Measurements from ENCODE around the gene CPSF3. TPM values are rescaled to one million over a fixed set of nuclear protein-coding genes. Genes with fewer than 3 reads are reported as not detected.

CPSF3 gene
- total RNA-seq (2011; cell fraction: chromatin; rRNA removed; ENCODE audit: low replicate concordance): 41.0 and 77.7 TPM in 2 replicates
- 20.5 and 21.1 TPM in 2 replicates for total RNA-seq (2011; cell fraction: nucleolus; rRNA removed)
- total RNA-seq (2011; cell fraction: nucleoplasm; rRNA removed): 28.6 and 37.0 TPM in 2 replicates
- total RNA-seq (2014; rRNA removed): 59.8 and 79.0 TPM in 2 replicates
- 117 and 123 TPM in 2 replicates for total RNA-seq (2014; rRNA removed; fragmentation: Illumina TruSeq; extraction: Trizol)
- 115 and 121 TPM in 2 replicates for total RNA-seq (2015; rRNA removed; fragmentation: Illumina TruSeq; extraction: Trizol)
- total RNA-seq (2021): 77.2 and 80.7 TPM in 2 replicates
- 44.1 and 59.3 TPM in 2 replicates for polyA plus RNA-seq (2011; rRNA removed)
- 14.8 and 36.5 TPM in 2 replicates for polyA plus RNA-seq (2011; cell fraction: cytosol; rRNA removed)
- 41.1 and 55.6 TPM in 2 replicates for polyA plus RNA-seq (2011; cell fraction: nucleus; rRNA removed)
- 81.0 and 95.1 TPM in 2 replicates for polyA plus RNA-seq (2012)
- polyA plus RNA-seq (2014; fragmentation: Illumina TruSeq; extraction: Trizol): 94.5 and 105 TPM in 2 replicates
- 100 to 1,000 TPM in 1 of 2 experiments, 10 to 100 TPM in 1; 98.4 to 151 TPM for polyA plus RNA-seq (2014; fragmentation: Nextera tagmentation; extraction: Ambion mirVana)
- 54.2 and 55.0 TPM in 2 replicates for polyA plus RNA-seq (2014; rRNA removed)
- 93.3 and 95.1 TPM in 2 replicates for polyA minus RNA-seq (2011; rRNA and poly(A)+ RNA removed)
- 47.0 and 49.4 TPM in 2 replicates for polyA minus RNA-seq (2011; cell fraction: cytosol; rRNA and poly(A)+ RNA removed)
- polyA minus RNA-seq (2011; cell fraction: nucleus; rRNA and poly(A)+ RNA removed): 28.9 and 47.3 TPM in 2 replicates
- Bru-seq, nascent RNA: percentile 76 among the genes with signal in this experiment
- percentile 76 among the genes with signal in this experiment for BruChase-seq, experiment 1, labeled RNA remaining after a 2-hour chase
- BruChase-seq, experiment 2, labeled RNA remaining after a 6-hour chase: percentile 75 among the genes with signal in this experiment
- long read RNA-seq, experiment 1, transcript CPSF3-201 (18 exons, 2,345 nt): major isoform, 489 of 748 reads
- long read RNA-seq, experiment 1, partial matches to known transcripts: 214 of 748 reads
- long read RNA-seq, experiment 1, other reads (novel, unspliced or antisense): 42 of 748 reads
- long read RNA-seq, experiment 2, transcript CPSF3-201 (18 exons, 2,345 nt): major isoform, 62 of 109 reads
- long read RNA-seq, experiment 2, partial matches to known transcripts: 30 of 109 reads
- long read RNA-seq, experiment 2, other reads (novel, unspliced or antisense): 17 of 109 reads
- long read RNA-seq, experiment 3, transcript CPSF3-201 (18 exons, 2,345 nt): major isoform, 178 of 209 reads
- long read RNA-seq, experiment 3, partial matches to known transcripts: 19 of 209 reads
- long read RNA-seq, experiment 3, other reads (novel, unspliced or antisense): 11 of 209 reads

GRCh38 chr2:9423100-9423921 is at the start of gene CPSF3, which contains the start of gene ITGB1BP1:
Gene CPSF3, plus strand, starts transcription at chr2:9423654. Its CDS starts 120 bp downstream, at chr2:9423774.
Gene ITGB1BP1, minus strand, starts transcription at chr2:9423528. Its CDS starts 4,831 bp downstream, at chr2:9418697.
- peak within 1 kb of the TSS; percentile 90 for H3K4me3 ChIP-seq
- WGBS (ENCODE audit: insufficient coverage, low coverage, missing lambda C conversion rate): under 1% methylated on average over 63 of the region's 91 CpGs
- no peaks in the 10 kb centered on the region for H4K20me1 ChIP-seq (replicated peaks; ENCODE audit: control insufficient read depth, insufficient read depth, low read length)
- peak within 1 kb of the TSS; percentile 95 for H3K4me2 ChIP-seq (ENCODE audit: insufficient read depth, low read length)
- CTCF ChIA-PET (ENCODE audit: low intra/inter-chr PET ratio): no interaction called here
- peak within 1 kb of the TSS; percentile 97 for H2AFZ ChIP-seq (ENCODE audit: low read depth, low read length)
- intact Hi-C loops (cut with micrococcal nuclease): loop anchor here (5.0 kb wide), 3 partner anchors 129 to 281 kb away; partner anchors contain the start of gene ASAP2
- H3K9me1 ChIP-seq (ENCODE audit: control insufficient read depth, insufficient read depth, low read length): no peaks in the 10 kb centered on the region
- no peaks in the 10 kb centered on the region for H3K9me3 ChIP-seq (replicated peaks; ENCODE audit: control insufficient read depth, insufficient read depth, low read depth, low read length)
- POLR2A ChIA-PET: interaction anchor here (0.6 to 1.6 kb wide), 10 partner anchors 9 to 284 kb away, joined by 3 to 5 read pairs (median 3); partner anchors contain the start of gene ASAP2
- ATAC-seq (peak; percentile 93), DNase-seq (ENCODE audit: extremely low read depth in 1 of 4, low spot score in 3 of 4) (peak; percentile 99), FAIRE-seq (peak; percentile 92)
- H3K27ac ChIP-seq (ENCODE audit: extremely low read depth, low read depth, low read length): peak within 1 kb of the TSS; percentile 90
- peaks cover 18% of the 10 kb centered on the region for H3K36me3 ChIP-seq (ENCODE audit: control insufficient read depth, insufficient read depth, low read length)
- in situ Hi-C loops (cut with MboI): no loop called here
- H3K79me2 ChIP-seq (ENCODE audit: control insufficient read depth, insufficient read depth, low read length): peaks cover 54% of the 10 kb centered on the region
- H3K4me1 ChIP-seq (replicated peaks in 1 of 2; ENCODE audit: control insufficient read depth in 2 of 2, insufficient read depth in 2 of 2, low read length in 2 of 2): peaks cover 19 to 29% of the 10 kb centered on the region in 2 experiments; a peak in 4 of 5 replicates
- no TSS peak for BruUV-seq (replicated peaks)
- H3K27me3 ChIP-seq (ENCODE audit: control insufficient read depth in 2 of 2, insufficient read depth in 2 of 2, low read length in 2 of 2): no peaks in the 10 kb centered on the region
- H3K9ac ChIP-seq (ENCODE audit: insufficient read depth in 1 of 2, low read depth in 2 of 2, low read length in 2 of 2): peak within 1 kb of the TSS; percentile 96 to 100
- TF ChIP-seq MTF1 (CRISPR knock-in tag; IDR thresholded peaks at IDR 0.05; ENCODE audit: borderline replicate concordance): no peak
- TF ChIP-seq TFAM (CRISPR knock-in tag; conservative IDR thresholded peaks at IDR 0.05): no peak
- TF ChIP-seq HMG20A (CRISPR knock-in tag; conservative IDR thresholded peaks at IDR 0.05): no peak
- no peak for TF ChIP-seq ZC3H11A (IDR thresholded peaks at IDR 0.05; ENCODE audit: low read depth, low read length)
- peak; percentile 54 for TF ChIP-seq SAP30 (IDR thresholded peaks at IDR 0.05; ENCODE audit: borderline replicate concordance, insufficient read depth, low read depth, low read length, poor library complexity, severe bottlenecking)
- TF ChIP-seq LCOR (CRISPR knock-in tag; IDR thresholded peaks at IDR 0.05): peak; percentile 71; the same call in 1 of the 2 replicates
- no peak for TF ChIP-seq MITF (IDR thresholded peaks at IDR 0.05)
- no peak for TF ChIP-seq FOS (IDR thresholded peaks at IDR 0.05; ENCODE audit: extremely low read depth, insufficient read length)
- peak; percentile 23 for TF ChIP-seq HNRNPK (IDR thresholded peaks at IDR 0.05; ENCODE audit: low read depth, low read length, poor library complexity, severe bottlenecking)
- no peak for TF ChIP-seq KAT8 (IDR thresholded peaks at IDR 0.05; ENCODE audit: low read depth)
- TF ChIP-seq ZNF695 (CRISPR knock-in tag; IDR thresholded peaks at IDR 0.05): no peak
- TF ChIP-seq CTCF (IDR thresholded peaks at IDR 0.05 in 2 of 3, conservative IDR thresholded peaks at IDR 0.05 in 1 of 3; ENCODE audit: insufficient read depth in 2 of 3, low read depth in 1 of 3, low read length in 3 of 3): peak in 2 of 3 experiments; percentile 1 to 24; a peak in 1 of 6 replicates
